Heart right ventricle (tissue), 16 donors: Measurements from ENCODE around the gene PSMD3. TPM values are rescaled to one million over a fixed set of nuclear protein-coding genes. Genes with fewer than 3 reads are reported as not detected.

ENCODE experiments used
- ATAC-seq, 8 donors: fragments of 200-7000 bp; cut with Tn5 transposase; one replicate each; pipeline ENCODE4 v1.9.1; 2020; ENCODE audit warnings: mild to moderate bottlenecking in 8 of 8, moderate library complexity in 8 of 8, moderate number of reproducible peaks in 1 of 8
- DNase-seq, 2 donors: peaks; one replicate each; pipeline ENCODE4 v3.0.0-alpha.2; 2020
- H3K27ac ChIP-seq, 10 donors: fragments of 200-600 bp; sonication (generic) in 2 of 10; one replicate each; pipeline versions ENCODE4 v1.5.0 to v1.8.0; 2020 to 2022; ENCODE audit warnings: mild to moderate bottlenecking in 3 of 10
- H3K27me3 ChIP-seq, 7 donors: fragments of 200-600 bp; one replicate each; pipeline ENCODE4 v1.8.0; 2021 to 2022; ENCODE audit warnings: mild to moderate bottlenecking in 2 of 7
- H3K36me3 ChIP-seq, 9 donors: fragments of 200-600 bp; sonication (generic) in 1 of 9; one replicate each; pipeline versions ENCODE4 v1.5.0 to v1.8.0; 2020 to 2022; ENCODE audit warnings: mild to moderate bottlenecking in 2 of 9
- H3K4me1 ChIP-seq, 9 donors: fragments of 200-600 bp; sonication (generic) in 1 of 9; one replicate each; pipeline versions ENCODE4 v1.5.0 to v1.8.0; 2020 to 2022; ENCODE audit warnings: mild to moderate bottlenecking in 4 of 9
- H3K4me3 ChIP-seq, 10 donors: fragments of 200-600 bp; sonication (generic) in 2 of 10; one replicate each; pipeline versions ENCODE4 v1.5.0 to v1.8.0; 2020 to 2022; ENCODE audit warnings: mild to moderate bottlenecking in 7 of 10, moderate library complexity in 2 of 10
- H3K9me3 ChIP-seq, 11 donors: fragments of 200-600 bp in 10 of 11; sonication (generic) in 2 of 11; one replicate each; pipeline versions ENCODE4 v1.5.0 to v1.8.0; 2013 to 2022; ENCODE audit warnings: mild to moderate bottlenecking in 2 of 11, control low read depth in 1 of 11, moderate library complexity in 1 of 11
- CTCF ChIP-seq, 9 donors: fragments of 200-600 bp; sonication (generic) in 2 of 9; IDR thresholded peaks; one replicate each; pipeline versions ENCODE4 v1.5.0 to v1.8.0; 2021 to 2022; ENCODE audit warnings: antibody characterized with exemption in 9 of 9, mild to moderate bottlenecking in 5 of 9, moderate library complexity in 1 of 9
- WGBS, 2 donors: extraction: QIAGEN DNeasy Blood & Tissue Kit; methylation state at CpG; one replicate each; pipeline ENCODE4 v1.1.7; 2013; ENCODE audit warnings: inconsistent platforms in 1 of 2; 5-methylcytosine and 5-hydroxymethylcytosine counted together
- intact Hi-C, 10 donors: fragments of 100-400 bp; cut with DNase I; formaldehyde crosslinking; loops; one replicate each; pipeline versions ENCODE4 v1.11.1 to v1.14.2; 2022
- polyA plus RNA-seq, 2 donors: library from polyadenylated mRNA; stranded (reverse); fragments of 200-250 nt; gene quantifications; one replicate each; pipeline ENCODE4 v1.2.3, GENCODE V29; 2013
- total RNA-seq, 10 donors: library from RNA; stranded (reverse); fragmentation: NEBNext Ultra II Directional in 3 of 10; extraction: Animal tissue kit (Norgen Biotek cat#: 25700) in 3 of 10; gene quantifications; one replicate each; pipeline versions ENCODE4 v1.2.1 to v1.2.4, GENCODE V29; 2021 to 2023
- donor health status: Arrhythmogenic right ventricular cardiomyopathy.
- donor health status: ischemic (EF 13 %, LVEDD 7.1; RV severe dilation, severe dysfunction).
- donor health status: healthy with polysubstance abuse.
- donor health status: DM: no; HTN: yes; CAD: no.
- donor health status: DM: no; HTN: no; CAD: no.
- donor health status: ischemic (EF 25% LVEDD 6.9; RV normal size, moderate dysfunction).
- donor health status: ischemic (EF 25% LVEDD 5.7; RV mildly dilated, moderate dysfunction).
- donor health status: healthy.
- donor health status: DM: yes; HTN: yes; CAD: no.
- donor health status: Ischemic cardiomyopathy.
- donor health status: ischemic (EF 35%, LVEDD 5.7; RV mildly dilated, moderate dysfunction).
- donor health status: nonischemic (EF 11% LVEDD 7.7; RV severe dilation, severe dysfunction).
- donor health status: DM: yes; HTN: yes; CAD: no.
- donor health status: PGD.
- donor health status: ischemic (EF 29% LVEDD 5.4; RV normal size, mild dysfunction).
- donor health status: nonischemic (EF 23%, LVEDD 6.1; RV moderate dilation, normal function).

PSMD3 gene
- total and polyA plus RNA-seq, 12 donors = 46.7 to 113 (median 81.8) TPM

GRCh38 chr17:39937447-39937846, 43.2 kb upstream of the PSMD3 start:
- WGBS, 2 donors = 93 to 94% methylated on average over 3 of the region's 3 CpGs
- Histone ChIP-seq H3K4me1 (peaks cover 0 to 48% (median 15%) of the 10 kb centered on the region in 9 donors), H3K27ac (no peak overlapping the region), H3K4me3 (no peak overlapping the region), H3K36me3 (no peaks in the 10 kb centered on the region), H3K9me3 (no peaks in the 10 kb centered on the region), H3K27me3 (no peaks in the 10 kb centered on the region)
- DNase-seq (no peak), ATAC-seq (no peak)
- intact Hi-C loops = no loop called here
- no peak for TF ChIP-seq CTCF (IDR thresholded peaks at IDR 0.05)

DNA sequence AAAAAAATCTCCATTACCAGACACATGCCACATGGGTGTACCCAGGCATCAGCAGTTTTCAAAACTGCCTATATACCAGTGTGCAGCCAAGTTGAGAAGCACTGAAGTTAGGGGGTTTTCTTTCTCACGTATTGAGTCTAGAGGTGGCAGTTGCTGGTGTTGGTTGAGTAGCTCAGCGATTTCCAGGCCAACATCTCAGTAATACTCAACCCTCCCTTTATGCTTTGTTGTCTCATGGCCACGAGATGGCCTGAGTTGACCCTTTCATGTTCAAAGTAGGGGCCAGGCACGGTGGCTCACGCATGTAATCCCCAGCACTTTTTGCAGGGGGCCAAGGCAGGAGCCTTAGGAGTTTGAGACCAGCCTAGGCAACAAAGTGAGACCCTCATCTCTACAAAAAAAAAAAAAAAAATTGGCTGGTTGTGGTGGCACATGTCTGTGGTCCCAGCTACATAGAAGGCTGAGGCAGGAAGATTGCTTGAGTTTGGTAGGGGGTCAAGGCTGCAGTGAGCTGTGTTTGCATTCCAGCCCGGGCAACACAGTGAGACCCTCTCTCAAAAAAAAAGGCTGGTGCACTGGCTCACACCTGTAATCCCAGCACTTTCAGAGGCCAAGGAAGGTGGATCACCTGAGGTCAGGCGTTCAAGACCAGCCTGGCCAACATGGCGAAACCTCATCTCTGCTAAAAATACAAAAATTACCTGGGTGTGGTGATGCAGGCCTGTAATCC, 42.3 kb upstream of the PSMD3 start:
- Histone ChIP-seq H3K4me3 (no peak overlapping the region), H3K27ac (peak overlapping the region in 1 of 10 donors; percentile 22), H3K4me1 (peaks cover 0 to 45% (median 15%) of the 10 kb centered on the region in 9 donors), H3K9me3 (no peaks in the 10 kb centered on the region), H3K36me3 (no peaks in the 10 kb centered on the region), H3K27me3 (no peaks in the 10 kb centered on the region)
- intact Hi-C loops = no loop called here
- WGBS, 2 donors = 63 to 71% methylated on average over 8 of the region's 8 CpGs
- DNase-seq = no peak
- no peak for ATAC-seq
- TF ChIP-seq CTCF (IDR thresholded peaks at IDR 0.05) = no peak

DNA sequence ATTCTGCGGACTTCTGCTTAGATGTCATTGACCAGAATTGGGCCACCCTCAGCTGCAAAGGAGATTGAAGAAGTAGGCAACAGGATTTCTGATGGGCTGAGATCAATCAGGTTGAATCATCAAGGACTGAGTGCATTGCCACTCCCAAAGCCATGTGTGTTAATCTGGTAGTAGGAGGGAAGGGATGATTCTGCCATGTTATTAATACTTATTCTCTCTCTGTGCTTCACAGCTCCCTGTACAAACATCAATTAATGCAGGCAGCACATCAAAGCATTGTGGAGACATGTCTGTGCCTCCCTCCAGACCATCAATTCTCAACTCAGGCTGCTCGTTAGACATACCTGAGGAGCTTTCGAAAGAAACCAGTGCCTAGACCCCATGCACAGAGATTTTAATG, 41.5 kb upstream of the PSMD3 start:
- 83 to 92% methylated on average over 3 of the region's 3 CpGs for WGBS, 2 donors
- peak overlapping the region in 2 of 10 donors; percentile 48 to 70 for H3K27ac ChIP-seq
- peaks cover 0 to 37% (median 13%) of the 10 kb centered on the region in 9 donors for H3K4me1 ChIP-seq
- H3K36me3 ChIP-seq = no peaks in the 10 kb centered on the region
- TF ChIP-seq CTCF (IDR thresholded peaks at IDR 0.05) = no peak
- H3K27me3 ChIP-seq = no peaks in the 10 kb centered on the region
- intact Hi-C loops = no loop called here
- DNase-seq = no peak
- H3K4me3 ChIP-seq = no peak overlapping the region
- no peaks in the 10 kb centered on the region for H3K9me3 ChIP-seq
- no peak for ATAC-seq

GRCh38 chr17:39939588-39940419, 40.8 kb upstream of the PSMD3 start:
- H3K27me3 ChIP-seq = no peaks in the 10 kb centered on the region
- TF ChIP-seq CTCF (IDR thresholded peaks at IDR 0.05) = peak in 7 of 9 donors; percentile 28 to 53 (median 48)
- intact Hi-C loops = no loop called here
- DNase-seq = peak in 1 of 2 donors; percentile 65
- ATAC-seq = peak in 7 of 8 donors; percentile 47 to 89 (median 80)
- peak overlapping the region in 5 of 10 donors; percentile 14 to 70 (median 51) for H3K27ac ChIP-seq
- no peak overlapping the region for H3K4me3 ChIP-seq
- no peaks in the 10 kb centered on the region for H3K9me3 ChIP-seq
- no peaks in the 10 kb centered on the region for H3K36me3 ChIP-seq
- WGBS, 2 donors = 44 to 51% methylated on average over 6 of the region's 6 CpGs
- H3K4me1 ChIP-seq = peaks cover 0 to 31% (median 13%) of the 10 kb centered on the region in 9 donors
